Naive B cell (primary cell): ENCODE results near the gene SRBD1. TPM values are rescaled to one million over a fixed set of nuclear protein-coding genes. Genes with fewer than 3 reads are reported as not detected.

Source experiments
- ATAC-seq, 2 donors: fragments of 150-1000 bp; cut with Tn5 transposase; 2 replicates each; pipeline ENCODE4 v1.10.0; 2021; ENCODE audit warnings: low read depth in 2 of 2, mild to moderate bottlenecking in 2 of 2, moderate library complexity in 2 of 2
- DNase-seq: peaks from one replicate; pipeline ENCODE4 v3.0.0; 2022
- H3K27ac Mint-ChIP-seq, 6 donors: one replicate each; pipeline ENCODE4 v1.8.0; 2020 to 2022; ENCODE audit warnings: mild to moderate bottlenecking in 6 of 6, mixed read lengths in 6 of 6, moderate library complexity in 5 of 6, inconsistent platforms in 2 of 6
- H3K27me3 Mint-ChIP-seq, 3 donors: one replicate each; pipeline ENCODE4 v1.8.0; 2021 to 2022; ENCODE audit warnings: mixed read lengths in 3 of 3, mild to moderate bottlenecking in 1 of 3
- H3K36me3 Mint-ChIP-seq, 2 donors: one replicate each; pipeline ENCODE4 v1.8.0; 2020 to 2022; ENCODE audit warnings: mixed read lengths in 2 of 2, inconsistent platforms in 1 of 2, mild to moderate bottlenecking in 1 of 2
- H3K4me1 Mint-ChIP-seq, 3 donors: one replicate each; pipeline ENCODE4 v1.8.0; 2020 to 2022; ENCODE audit warnings: mixed read lengths in 3 of 3, inconsistent platforms in 1 of 3, mild to moderate bottlenecking in 1 of 3, moderate library complexity in 1 of 3
- H3K4me3 Mint-ChIP-seq, 8 donors: one replicate each; pipeline ENCODE4 v1.8.0; 2020 to 2022; ENCODE audit warnings: mild to moderate bottlenecking in 8 of 8, mixed read lengths in 8 of 8, moderate library complexity in 8 of 8, inconsistent platforms in 2 of 8
- H3K9me3 Mint-ChIP-seq, 7 donors: one replicate each; pipeline ENCODE4 v1.8.0; 2020 to 2022; ENCODE audit warnings: mixed read lengths in 7 of 7, mild to moderate bottlenecking in 5 of 7, inconsistent platforms in 2 of 7, moderate library complexity in 1 of 7
- polyA plus RNA-seq, 6 donors: library from polyadenylated mRNA; unstranded; fragments of 300-500 nt; fragmentation: Illumina TruSeq; gene quantifications; one replicate each; pipeline ENCODE4 v1.2.3, GENCODE V29; 2021; ENCODE audit warnings: low read depth in 6 of 6

The SRBD1 gene
- polyA plus RNA-seq, 6 donors from 2014 or later = 11.6 to 20.0 (median 15.1) TPM

- no peak overlapping the region for H3K4me3 Mint-ChIP-seq
- no peaks in the 10 kb centered on the region for H3K9me3 Mint-ChIP-seq
- no peaks in the 10 kb centered on the region for H3K27me3 Mint-ChIP-seq
- H3K27ac Mint-ChIP-seq = peak overlapping the region in 4 of 6 donors; percentile 61 to 91 (median 72)
- DNase-seq (no peak), ATAC-seq (no peak)
- peaks cover 20 to 40% of the 10 kb centered on the region in 2 donors for H3K36me3 Mint-ChIP-seq
- peaks cover 6 to 22% (median 18%) of the 10 kb centered on the region in 3 donors for H3K4me1 Mint-ChIP-seq
Observed at GRCh38 chr2:45602624-45603023, 8.4 kb downstream of the SRBD1 start.

GRCh38 chr2:45598545-45598944 lies 12.5 kb downstream of the SRBD1 start:
- Mint-ChIP-seq H3K27ac (no peak overlapping the region), H3K4me1 (peaks cover 8 to 21% (median 10%) of the 10 kb centered on the region in 3 donors), H3K4me3 (no peak overlapping the region), H3K9me3 (no peaks in the 10 kb centered on the region), H3K36me3 (peaks cover 31 to 41% of the 10 kb centered on the region in 2 donors), H3K27me3 (no peaks in the 10 kb centered on the region)
- ATAC-seq (no peak), DNase-seq (no peak)

- DNase-seq (no peak), ATAC-seq (no peak)
- Mint-ChIP-seq H3K27ac (peak overlapping the region in 2 of 6 donors; percentile 30 to 38), H3K4me3 (no peak overlapping the region), H3K36me3 (peaks cover 41 to 46% of the 10 kb centered on the region in 2 donors), H3K27me3 (no peaks in the 10 kb centered on the region), H3K9me3 (peaks cover 0 to 2% (median 0%) of the 10 kb centered on the region in 7 donors), H3K4me1 (peaks cover 6 to 10% (median 6%) of the 10 kb centered on the region in 3 donors)
Observed at GRCh38 chr2:45596761-45597160, 14.3 kb downstream of the SRBD1 start.

GRCh38 chr2:45595721-45596435 lies 15.2 kb downstream of the SRBD1 start:
- DNase-seq = no peak
- H3K36me3 Mint-ChIP-seq = peaks cover 48% of the 10 kb centered on the region in 2 donors
- no peak overlapping the region for H3K4me3 Mint-ChIP-seq
- peaks cover 6 to 10% (median 7%) of the 10 kb centered on the region in 3 donors for H3K4me1 Mint-ChIP-seq
- peaks cover 0 to 2% (median 0%) of the 10 kb centered on the region in 7 donors for H3K9me3 Mint-ChIP-seq
- no peak overlapping the region for H3K27ac Mint-ChIP-seq
- no peaks in the 10 kb centered on the region for H3K27me3 Mint-ChIP-seq
- no peak for ATAC-seq

- DNase-seq = no peak
- no peak for ATAC-seq
- Mint-ChIP-seq H3K4me3 (no peak overlapping the region), H3K36me3 (peaks cover 28 to 32% of the 10 kb centered on the region in 2 donors), H3K4me1 (peaks cover 15 to 18% (median 16%) of the 10 kb centered on the region in 3 donors), H3K27ac (peak overlapping the region in 1 of 6 donors; percentile 5), H3K27me3 (no peaks in the 10 kb centered on the region), H3K9me3 (peaks cover 0 to 2% (median 0%) of the 10 kb centered on the region in 7 donors)
Observed at GRCh38 chr2:45591073-45591472, 20.0 kb downstream of the SRBD1 start.

GRCh38 chr2:45588158-45588829 lies 22.8 kb downstream of the SRBD1 start:
- Mint-ChIP-seq H3K4me3 (no peak overlapping the region), H3K4me1 (peaks cover 10 to 18% (median 16%) of the 10 kb centered on the region in 3 donors), H3K27me3 (no peaks in the 10 kb centered on the region), H3K36me3 (peaks cover 15 to 17% of the 10 kb centered on the region in 2 donors), H3K9me3 (peaks cover 0 to 2% (median 0%) of the 10 kb centered on the region in 7 donors), H3K27ac (peak overlapping the region in 3 of 6 donors; percentile 0 to 6 (median 4))
- ATAC-seq (no peak), DNase-seq (no peak)

GRCh38 chr2:45586600-45586999 lies 24.5 kb downstream of the SRBD1 start:
- H3K4me1 Mint-ChIP-seq = peaks cover 9 to 13% (median 10%) of the 10 kb centered on the region in 3 donors

GRCh38 chr2:45585267-45585861 lies 25.7 kb downstream of the SRBD1 start:
- peak; percentile 47 to 66 for ATAC-seq
- peak; percentile 14 for DNase-seq
- peaks cover 9 to 15% of the 10 kb centered on the region in 2 donors for H3K36me3 Mint-ChIP-seq
- H3K9me3 Mint-ChIP-seq = no peaks in the 10 kb centered on the region
- H3K4me3 Mint-ChIP-seq = no peak overlapping the region
- H3K27ac Mint-ChIP-seq = no peak overlapping the region
- H3K27me3 Mint-ChIP-seq = no peaks in the 10 kb centered on the region
- H3K4me1 Mint-ChIP-seq = peaks cover 9 to 16% (median 12%) of the 10 kb centered on the region in 3 donors

More at GRCh38 chr2:45586600-45586999, 24.5 kb downstream of the SRBD1 start:
- Mint-ChIP-seq H3K27me3 (no peaks in the 10 kb centered on the region), H3K4me3 (no peak overlapping the region), H3K36me3 (peaks cover 7 to 14% of the 10 kb centered on the region in 2 donors), H3K9me3 (no peaks in the 10 kb centered on the region), H3K27ac (no peak overlapping the region)
- no peak for ATAC-seq
- no peak for DNase-seq

GRCh38 chr2:45583977-45584376 lies 27.1 kb downstream of the SRBD1 start:
- peaks cover 9 to 15% of the 10 kb centered on the region in 2 donors for H3K36me3 Mint-ChIP-seq
- no peak overlapping the region for H3K27ac Mint-ChIP-seq
- H3K4me1 Mint-ChIP-seq = peaks cover 9 to 16% (median 11%) of the 10 kb centered on the region in 3 donors
- H3K9me3 Mint-ChIP-seq = no peaks in the 10 kb centered on the region
- no peak for ATAC-seq
- H3K4me3 Mint-ChIP-seq = no peak overlapping the region
- H3K27me3 Mint-ChIP-seq = no peaks in the 10 kb centered on the region
- DNase-seq = no peak

GRCh38 chr2:45582522-45582921 lies 28.5 kb downstream of the SRBD1 start:
- no peak for ATAC-seq
- Mint-ChIP-seq H3K27ac (no peak overlapping the region), H3K4me3 (no peak overlapping the region), H3K9me3 (no peaks in the 10 kb centered on the region), H3K4me1 (peaks cover under 1 to 6% (median 3%) of the 10 kb centered on the region in 3 donors), H3K27me3 (no peaks in the 10 kb centered on the region), H3K36me3 (peaks cover 11 to 21% of the 10 kb centered on the region in 2 donors)
- DNase-seq = no peak

GRCh38 chr2:45578056-45578843 lies 32.8 kb downstream of the SRBD1 start:
- no peaks in the 10 kb centered on the region for H3K27me3 Mint-ChIP-seq
- peak; percentile 82 to 83 for ATAC-seq

GRCh38 chr2:45577441-45577840 lies 33.6 kb downstream of the SRBD1 start:
- ATAC-seq = no peak
- no peak for DNase-seq
- Mint-ChIP-seq H3K4me3 (no peak overlapping the region), H3K9me3 (no peaks in the 10 kb centered on the region), H3K36me3 (peaks cover 18 to 34% of the 10 kb centered on the region in 2 donors), H3K4me1 (peaks cover 0 to 6% (median 3%) of the 10 kb centered on the region in 3 donors), H3K27me3 (no peaks in the 10 kb centered on the region), H3K27ac (peak overlapping the region in 3 of 6 donors; percentile 18 to 27 (median 21))

More at GRCh38 chr2:45578056-45578843, 32.8 kb downstream of the SRBD1 start:
- DNase-seq = peak; percentile 17
- Mint-ChIP-seq H3K9me3 (no peaks in the 10 kb centered on the region), H3K27ac (peak overlapping the region in 3 of 6 donors; percentile 4 to 55 (median 51)), H3K4me3 (no peak overlapping the region), H3K4me1 (peaks cover 0 to 6% (median 3%) of the 10 kb centered on the region in 3 donors), H3K36me3 (peaks cover 18 to 33% of the 10 kb centered on the region in 2 donors)

- H3K4me3 Mint-ChIP-seq = no peak overlapping the region
- ATAC-seq (no peak), DNase-seq (no peak)
- H3K27me3 Mint-ChIP-seq = no peaks in the 10 kb centered on the region
- H3K4me1 Mint-ChIP-seq = peaks cover 0 to 3% (median 1%) of the 10 kb centered on the region in 3 donors
- H3K9me3 Mint-ChIP-seq = peaks cover 0 to 2% (median 0%) of the 10 kb centered on the region in 7 donors
- H3K36me3 Mint-ChIP-seq = peaks cover 25 to 30% of the 10 kb centered on the region in 2 donors
- H3K27ac Mint-ChIP-seq = no peak overlapping the region
Observed at GRCh38 chr2:45575881-45576280, 35.2 kb downstream of the SRBD1 start.
